K562 (cell line): Measurements from ENCODE around the gene QRICH1. TPM values are rescaled to one million over a fixed set of nuclear protein-coding genes. Genes with fewer than 3 reads are reported as not detected.

Source experiments
- PML ChIP-seq: IDR thresholded peaks from 2 replicates; pipeline ENCODE4 v1.6.1; 2012; ENCODE audit warnings: low read length, inconsistent platforms
- POLR2B ChIP-seq: fragments of 450-650 bp; IDR thresholded peaks from 2 replicates; pipeline ENCODE4 v1.6.1; 2018; ENCODE audit warnings: low read depth; ENCODE audit not compliant: partially characterized antibody
- PTTG1 ChIP-seq: fragments of 450-650 bp; IDR thresholded peaks from 2 replicates; pipeline ENCODE4 v1.6.1; 2016; ENCODE audit warnings: low read depth, mild to moderate bottlenecking, missing genetic modification characterization, missing compliant biosample characterization
- SRSF1 ChIP-seq: fragments of 200-400 bp; formaldehyde crosslinking; IDR thresholded peaks from 2 replicates; pipeline ENCODE4 v1.6.1; 2017; ENCODE audit warnings: mild to moderate bottlenecking, low read depth, low read length, moderate library complexity
- ZKSCAN8 ChIP-seq: fragments of 200-800 bp; sonication (Bioruptor generic); IDR thresholded peaks from 2 replicates; pipeline ENCODE4 v1.6.1; 2016; ENCODE audit warnings: missing genetic modification characterization, missing compliant biosample characterization
- ZNF121 ChIP-seq: sonication (generic); formaldehyde crosslinking; conservative IDR thresholded peaks from 2 replicates; pipeline ENCODE4 v1.8.0; 2022; ENCODE audit warnings: missing genetic modification reagents
- ZNF124 ChIP-seq: sonication (generic); formaldehyde crosslinking; IDR thresholded peaks from 2 replicates; pipeline ENCODE4 v1.8.1; 2022; ENCODE audit warnings: missing genetic modification reagents
- ZNF217 ChIP-seq: sonication (generic); formaldehyde crosslinking; IDR thresholded peaks from 2 replicates; pipeline ENCODE4 v1.8.0; 2022; ENCODE audit warnings: mild to moderate bottlenecking, missing genetic modification reagents
- ZNF23 ChIP-seq: fragments of 250-450 bp; sonication (Bioruptor Pico); IDR thresholded peaks from 2 replicates; pipeline ENCODE4 v1.4.0; 2020; ENCODE audit warnings: mild to moderate bottlenecking
- ZNF445 ChIP-seq: fragments of 250-450 bp; sonication (Bioruptor Pico); IDR thresholded peaks from 2 replicates; pipeline ENCODE4 v1.4.0; 2020; ENCODE audit warnings: low read depth, mild to moderate bottlenecking, moderate library complexity
- polyA plus RNA-seq, 8 experiments: library from polyadenylated mRNA; depleted of rRNA in 4 of 8; stranded (reverse) in 5 of 8; unstranded in 3 of 8; fragments of >200 nt; fragmentation: Nextera tagmentation in 2 of 8; fragmentation: Illumina TruSeq in 1 of 8; extraction: Ambion mirVana in 2 of 8; extraction: Trizol in 1 of 8; gene quantifications; 2 replicates each; pipeline versions ENCODE4 v1.2.1 to v1.2.3, GENCODE V29; 2011 to 2014; ENCODE audit warnings: inconsistent platforms in 1 of 8, missing spikeins in 1 of 8
- total RNA-seq, 7 experiments: library from RNA; depleted of rRNA in 6 of 7; stranded (reverse); fragments of >200 nt in 6 of 7; fragmentation: Illumina TruSeq in 2 of 7; extraction: Trizol in 2 of 7; gene quantifications; 2 replicates each; pipeline versions ENCODE4 v1.2.1 to v1.2.3, GENCODE V29; 2011 to 2021; ENCODE audit warnings: low replicate concordance in 1 of 7
- TF ChIP-seq, protein P1 (sequence below), 2 experiments: fragments of 450-650 bp; IDR thresholded peaks; 2 replicates each; pipeline ENCODE4 v1.6.1; 2018; ENCODE audit warnings: mild to moderate bottlenecking in 2 of 2, low read depth in 1 of 2; ENCODE audit not compliant: partially characterized antibody in 2 of 2
- TF ChIP-seq, protein P2 (sequence below): fragments of 250-450 bp; sonication (Bioruptor Pico); IDR thresholded peaks from 2 replicates; pipeline ENCODE4 v1.5.0; 2021; ENCODE audit warnings: mild to moderate bottlenecking, borderline replicate concordance
- TF ChIP-seq, protein P3 (sequence below): IDR thresholded peaks from 2 replicates; pipeline ENCODE4 v1.6.1; 2012; ENCODE audit warnings: low read depth, low read length, improper control_type of control experiment, borderline replicate concordance
- TF ChIP-seq, protein P4 (sequence below): fragments of 250-450 bp; sonication (Bioruptor Pico); IDR thresholded peaks from 2 replicates; pipeline ENCODE4 v1.5.0; 2020; ENCODE audit warnings: mild to moderate bottlenecking, borderline replicate concordance

The QRICH1 gene
- total and polyA plus RNA-seq, 9 of the 15 experiments (the other 6 are each of a cell fraction or from before 2014, with no cell fraction given), result 20.1 to 99.2 (median 56.7) TPM

DNA sequence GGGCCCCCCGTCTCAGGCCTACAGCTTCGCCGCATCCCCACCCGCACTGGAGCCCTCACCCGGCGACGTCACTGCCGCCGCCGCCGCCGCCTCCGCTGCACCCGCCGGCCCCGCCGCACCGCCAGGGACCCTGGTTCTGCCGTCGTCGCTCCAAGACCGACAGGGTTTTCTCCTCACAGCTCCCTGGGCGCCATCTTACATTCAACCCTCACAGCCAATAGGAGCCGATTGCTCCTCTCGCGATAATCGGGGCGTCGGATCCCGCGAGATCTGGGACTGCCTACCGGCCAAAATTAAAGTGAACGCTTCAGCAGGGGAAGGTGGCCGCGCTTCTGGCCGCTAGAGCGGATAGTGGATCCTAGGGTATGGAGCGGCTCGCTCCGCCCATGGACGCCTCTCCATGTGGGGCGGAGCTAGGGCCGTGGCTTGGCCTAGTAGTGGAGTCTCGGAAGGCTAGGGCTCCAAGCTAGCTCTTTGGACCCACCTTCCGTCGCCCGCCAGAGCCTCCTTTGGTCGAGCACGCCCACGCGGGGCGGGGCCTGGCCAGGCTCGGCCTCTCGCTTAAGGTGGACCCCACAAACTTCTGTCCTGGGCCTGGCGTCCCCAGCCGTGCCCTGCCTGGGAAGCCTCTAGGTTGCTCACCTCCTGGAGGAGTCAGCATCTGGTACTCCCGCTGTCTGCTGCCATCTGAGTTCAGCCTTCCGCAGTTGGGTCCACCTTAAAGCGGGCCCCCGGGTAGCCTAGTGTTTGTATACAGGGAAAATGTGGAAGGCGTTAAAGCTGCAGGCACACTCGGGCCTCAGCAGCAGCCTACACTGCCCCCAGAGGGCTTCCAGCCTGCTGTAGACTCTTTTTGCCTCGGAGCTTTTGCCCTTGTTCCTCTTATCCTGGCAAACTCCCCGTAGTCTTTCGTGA is at the start of gene QRICH1 (continued):
- TF ChIP-seq, protein P1, sequence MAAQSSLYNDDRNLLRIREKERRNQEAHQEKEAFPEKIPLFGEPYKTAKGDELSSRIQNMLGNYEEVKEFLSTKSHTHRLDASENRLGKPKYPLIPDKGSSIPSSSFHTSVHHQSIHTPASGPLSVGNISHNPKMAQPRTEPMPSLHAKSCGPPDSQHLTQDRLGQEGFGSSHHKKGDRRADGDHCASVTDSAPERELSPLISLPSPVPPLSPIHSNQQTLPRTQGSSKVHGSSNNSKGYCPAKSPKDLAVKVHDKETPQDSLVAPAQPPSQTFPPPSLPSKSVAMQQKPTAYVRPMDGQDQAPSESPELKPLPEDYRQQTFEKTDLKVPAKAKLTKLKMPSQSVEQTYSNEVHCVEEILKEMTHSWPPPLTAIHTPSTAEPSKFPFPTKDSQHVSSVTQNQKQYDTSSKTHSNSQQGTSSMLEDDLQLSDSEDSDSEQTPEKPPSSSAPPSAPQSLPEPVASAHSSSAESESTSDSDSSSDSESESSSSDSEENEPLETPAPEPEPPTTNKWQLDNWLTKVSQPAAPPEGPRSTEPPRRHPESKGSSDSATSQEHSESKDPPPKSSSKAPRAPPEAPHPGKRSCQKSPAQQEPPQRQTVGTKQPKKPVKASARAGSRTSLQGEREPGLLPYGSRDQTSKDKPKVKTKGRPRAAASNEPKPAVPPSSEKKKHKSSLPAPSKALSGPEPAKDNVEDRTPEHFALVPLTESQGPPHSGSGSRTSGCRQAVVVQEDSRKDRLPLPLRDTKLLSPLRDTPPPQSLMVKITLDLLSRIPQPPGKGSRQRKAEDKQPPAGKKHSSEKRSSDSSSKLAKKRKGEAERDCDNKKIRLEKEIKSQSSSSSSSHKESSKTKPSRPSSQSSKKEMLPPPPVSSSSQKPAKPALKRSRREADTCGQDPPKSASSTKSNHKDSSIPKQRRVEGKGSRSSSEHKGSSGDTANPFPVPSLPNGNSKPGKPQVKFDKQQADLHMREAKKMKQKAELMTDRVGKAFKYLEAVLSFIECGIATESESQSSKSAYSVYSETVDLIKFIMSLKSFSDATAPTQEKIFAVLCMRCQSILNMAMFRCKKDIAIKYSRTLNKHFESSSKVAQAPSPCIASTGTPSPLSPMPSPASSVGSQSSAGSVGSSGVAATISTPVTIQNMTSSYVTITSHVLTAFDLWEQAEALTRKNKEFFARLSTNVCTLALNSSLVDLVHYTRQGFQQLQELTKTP (IDR thresholded peaks at IDR 0.05; ENCODE audit: low read depth in 1 of 2, partially characterized antibody in 2 of 2), result no peak
- TF ChIP-seq ZNF23 (CRISPR knock-in tag), result no peak
- TF ChIP-seq SRSF1, result no peak
- TF ChIP-seq PML, result 0 out of 2 replicates have a peak, but pooled peaks have one; percentile 27
- TF ChIP-seq ZNF124 (CRISPR knock-in tag), result no peak
- TF ChIP-seq, protein P2, sequence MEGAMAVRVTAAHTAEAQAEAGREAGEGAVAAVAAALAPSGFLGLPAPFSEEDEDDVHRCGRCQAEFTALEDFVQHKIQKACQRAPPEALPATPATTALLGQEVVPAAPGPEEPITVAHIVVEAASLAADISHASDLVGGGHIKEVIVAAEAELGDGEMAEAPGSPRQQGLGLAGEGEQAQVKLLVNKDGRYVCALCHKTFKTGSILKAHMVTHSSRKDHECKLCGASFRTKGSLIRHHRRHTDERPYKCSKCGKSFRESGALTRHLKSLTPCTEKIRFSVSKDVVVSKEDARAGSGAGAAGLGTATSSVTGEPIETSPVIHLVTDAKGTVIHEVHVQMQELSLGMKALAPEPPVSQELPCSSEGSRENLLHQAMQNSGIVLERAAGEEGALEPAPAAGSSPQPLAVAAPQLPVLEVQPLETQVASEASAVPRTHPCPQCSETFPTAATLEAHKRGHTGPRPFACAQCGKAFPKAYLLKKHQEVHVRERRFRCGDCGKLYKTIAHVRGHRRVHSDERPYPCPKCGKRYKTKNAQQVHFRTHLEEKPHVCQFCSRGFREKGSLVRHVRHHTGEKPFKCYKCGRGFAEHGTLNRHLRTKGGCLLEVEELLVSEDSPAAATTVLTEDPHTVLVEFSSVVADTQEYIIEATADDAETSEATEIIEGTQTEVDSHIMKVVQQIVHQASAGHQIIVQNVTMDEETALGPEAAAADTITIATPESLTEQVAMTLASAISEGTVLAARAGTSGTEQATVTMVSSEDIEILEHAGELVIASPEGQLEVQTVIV (CRISPR knock-in tag), result no peak
- TF ChIP-seq ZNF121 (CRISPR knock-in tag), result no peak
- TF ChIP-seq, protein P3, sequence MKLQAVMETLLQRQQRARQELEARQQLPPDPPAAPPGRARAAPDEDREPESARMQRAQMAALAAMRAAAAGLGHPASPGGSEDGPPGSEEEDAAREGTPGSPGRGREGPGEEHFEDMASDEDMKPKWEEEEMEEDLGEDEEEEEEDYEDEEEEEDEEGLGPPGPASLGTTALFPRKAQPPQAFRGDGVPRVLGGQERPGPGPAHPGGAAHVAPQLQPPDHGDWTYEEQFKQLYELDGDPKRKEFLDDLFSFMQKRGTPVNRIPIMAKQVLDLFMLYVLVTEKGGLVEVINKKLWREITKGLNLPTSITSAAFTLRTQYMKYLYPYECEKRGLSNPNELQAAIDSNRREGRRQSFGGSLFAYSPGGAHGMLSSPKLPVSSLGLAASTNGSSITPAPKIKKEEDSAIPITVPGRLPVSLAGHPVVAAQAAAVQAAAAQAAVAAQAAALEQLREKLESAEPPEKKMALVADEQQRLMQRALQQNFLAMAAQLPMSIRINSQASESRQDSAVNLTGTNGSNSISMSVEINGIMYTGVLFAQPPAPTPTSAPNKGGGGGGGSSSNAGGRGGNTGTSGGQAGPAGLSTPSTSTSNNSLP, result no peak
- no peak for TF ChIP-seq ZKSCAN8
- no peak for TF ChIP-seq PTTG1
- TF ChIP-seq ZNF217 (CRISPR knock-in tag), result no peak
- peak; percentile 50 for TF ChIP-seq POLR2B
- TF ChIP-seq, protein P4, sequence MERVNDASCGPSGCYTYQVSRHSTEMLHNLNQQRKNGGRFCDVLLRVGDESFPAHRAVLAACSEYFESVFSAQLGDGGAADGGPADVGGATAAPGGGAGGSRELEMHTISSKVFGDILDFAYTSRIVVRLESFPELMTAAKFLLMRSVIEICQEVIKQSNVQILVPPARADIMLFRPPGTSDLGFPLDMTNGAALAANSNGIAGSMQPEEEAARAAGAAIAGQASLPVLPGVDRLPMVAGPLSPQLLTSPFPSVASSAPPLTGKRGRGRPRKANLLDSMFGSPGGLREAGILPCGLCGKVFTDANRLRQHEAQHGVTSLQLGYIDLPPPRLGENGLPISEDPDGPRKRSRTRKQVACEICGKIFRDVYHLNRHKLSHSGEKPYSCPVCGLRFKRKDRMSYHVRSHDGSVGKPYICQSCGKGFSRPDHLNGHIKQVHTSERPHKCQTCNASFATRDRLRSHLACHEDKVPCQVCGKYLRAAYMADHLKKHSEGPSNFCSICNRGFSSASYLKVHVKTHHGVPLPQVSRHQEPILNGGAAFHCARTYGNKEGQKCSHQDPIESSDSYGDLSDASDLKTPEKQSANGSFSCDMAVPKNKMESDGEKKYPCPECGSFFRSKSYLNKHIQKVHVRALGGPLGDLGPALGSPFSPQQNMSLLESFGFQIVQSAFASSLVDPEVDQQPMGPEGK (CRISPR knock-in tag), result no peak
- no peak for TF ChIP-seq ZNF445 (CRISPR knock-in tag)
